Vagina (tissue), 2 donors: ENCODE data around the gene MSI2. TPM values are rescaled to one million over a fixed set of nuclear protein-coding genes. Genes with fewer than 3 reads are reported as not detected.

ENCODE experiments used
- DNase-seq, 2 donors: peaks; one replicate each; pipeline ENCODE4 v3.0.0-alpha.2; 2017; ENCODE audit errors: extremely low spot score in 2 of 2
- H3K27ac ChIP-seq: fragments of 200-600 bp; sonication (generic); one replicate; pipeline ENCODE4 v1.5.1; 2019
- H3K27me3 ChIP-seq: fragments of 200-600 bp; sonication (generic); one replicate; pipeline ENCODE4 v1.5.1; 2019
- H3K36me3 ChIP-seq, 2 donors: fragments of 200-600 bp; sonication (generic); one replicate each; pipeline ENCODE4 v1.5.1; 2017 to 2019
- H3K4me1 ChIP-seq: fragments of 200-600 bp; sonication (generic); one replicate; pipeline ENCODE4 v1.5.1; 2019
- H3K4me3 ChIP-seq, 2 donors: fragments of 200-600 bp; sonication (generic); 1 replicate in 1 of 2; 2 replicates in 1 of 2; pipeline ENCODE4 v1.5.1; 2016 to 2019
- H3K9me3 ChIP-seq: fragments of 200-600 bp; sonication (generic); one replicate; pipeline ENCODE4 v1.5.1; 2019
- POLR2A ChIP-seq, 2 donors: fragments of 450-650 bp; IDR thresholded peaks; one replicate each; pipeline ENCODE4 v1.6.1; 2017; ENCODE audit warnings: antibody characterized with exemption in 2 of 2, mild to moderate bottlenecking in 2 of 2, moderate library complexity in 2 of 2
- POLR2AphosphoS5 ChIP-seq, 2 donors: sonication (generic); formaldehyde crosslinking; IDR thresholded peaks; one replicate each; pipeline ENCODE4 v1.9.0; 2017; ENCODE audit warnings: antibody characterized with exemption in 2 of 2, mild to moderate bottlenecking in 2 of 2, low read depth in 1 of 2; ENCODE audit not compliant: insufficient read depth in 1 of 2
- intact Hi-C: fragments of 100-400 bp; cut with DNase I; formaldehyde crosslinking; loops from one replicate; pipeline ENCODE4 v1.15.1; 2023
- total RNA-seq: library from RNA; depleted of rRNA; stranded (reverse); fragments of >200 nt; gene quantifications from one replicate; pipeline ENCODE4 v1.2.3, GENCODE V29; 2016
- TF ChIP-seq, protein P1 (sequence below), 3 experiments: fragments of 450-650 bp in 2 of 3; fragments of 200-600 bp in 1 of 3; sonication (generic) in 1 of 3; IDR thresholded peaks; one replicate each; pipeline ENCODE4 v1.5.1; 2017 to 2019; ENCODE audit warnings: antibody characterized with exemption in 3 of 3, mild to moderate bottlenecking in 2 of 3, moderate library complexity in 2 of 3

MSI2 gene
- total RNA-seq, 1 donor from 2014 or later = 27.3 TPM

DNA sequence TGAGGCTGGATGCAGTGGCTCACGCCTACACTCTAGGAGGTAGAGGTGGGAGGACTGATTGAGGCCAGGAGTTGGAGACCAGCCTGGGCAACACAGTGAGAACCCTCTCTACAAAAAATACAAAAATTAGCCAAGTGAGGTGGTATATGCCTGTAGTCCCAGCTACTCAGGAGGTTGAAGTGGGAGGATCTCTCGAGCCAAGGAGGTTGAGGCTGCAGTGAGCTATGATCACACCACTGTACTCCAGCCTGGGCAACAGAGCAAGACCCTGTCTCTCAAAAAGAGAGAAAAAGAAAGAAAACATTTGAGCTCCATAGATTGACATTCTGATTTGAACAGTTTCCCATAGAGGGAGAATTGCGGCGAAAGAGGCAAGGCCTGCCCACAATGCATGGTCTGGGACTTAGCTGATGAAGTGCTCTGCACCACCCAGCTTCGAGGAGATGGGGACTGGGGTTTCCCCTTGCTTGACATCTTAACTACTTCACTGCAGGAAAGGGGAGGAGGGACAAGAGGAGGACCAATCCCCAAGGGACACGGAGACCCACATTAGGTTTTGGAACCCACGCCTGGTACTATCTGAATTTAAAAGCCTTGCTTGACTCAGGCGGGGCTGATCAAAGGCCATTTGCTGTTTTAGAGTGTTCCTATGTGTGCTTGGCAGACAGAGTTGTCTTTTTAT lies 21.7 kb downstream of the MSI2 start:
- Histone ChIP-seq H3K27me3 (no peaks in the 10 kb centered on the region), H3K4me1 (no peaks in the 10 kb centered on the region), H3K4me3 (no peak overlapping the region), H3K36me3 (no peaks in the 10 kb centered on the region), H3K27ac (no peak overlapping the region), H3K9me3 (no peaks in the 10 kb centered on the region)
- TF ChIP-seq POLR2A (IDR thresholded peaks at IDR 0.05) (no peak), POLR2AphosphoS5 (IDR thresholded peaks at IDR 0.05; ENCODE audit: insufficient read depth in 1 of 2, low read depth in 1 of 2) (no peak)
- DNase-seq = no peak
- intact Hi-C loops = no loop called here

DNA sequence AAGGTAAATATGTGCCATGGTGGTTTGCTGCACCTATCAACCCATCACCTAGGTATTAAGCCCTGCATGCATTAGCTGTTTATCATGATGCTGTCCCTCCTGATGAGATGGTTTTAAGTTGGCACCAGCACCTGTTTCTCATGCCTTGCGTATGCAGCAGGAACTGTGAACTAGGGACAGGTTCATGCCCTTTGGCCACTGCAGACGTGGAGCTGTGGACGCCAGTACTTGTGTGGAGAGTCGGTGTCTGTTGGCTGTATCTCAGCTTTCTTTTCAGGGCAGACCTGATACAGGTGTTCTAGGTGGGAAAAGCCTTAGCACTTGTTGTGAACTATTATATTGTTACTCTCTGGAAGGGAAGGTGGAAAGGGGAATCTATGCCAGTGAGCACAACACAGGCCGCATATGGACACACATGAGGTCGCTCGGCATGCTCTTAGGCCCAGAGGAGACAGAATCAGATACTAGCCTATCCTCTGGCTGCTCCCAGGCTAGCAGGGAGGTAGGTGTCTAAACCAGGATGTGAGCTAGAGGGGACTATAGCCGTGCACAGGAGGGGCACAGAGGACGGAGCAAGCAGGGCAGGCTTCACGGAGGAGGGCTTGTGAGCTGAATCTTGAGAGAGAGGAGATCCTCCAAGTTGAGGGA lies 22.5 kb downstream of the MSI2 start:
- no peaks in the 10 kb centered on the region for H3K27me3 ChIP-seq
- intact Hi-C loops = no loop called here
- H3K9me3 ChIP-seq = no peaks in the 10 kb centered on the region
- no peaks in the 10 kb centered on the region for H3K36me3 ChIP-seq
- H3K4me3 ChIP-seq = no peak overlapping the region
- no peaks in the 10 kb centered on the region for H3K4me1 ChIP-seq
- DNase-seq = no peak
- TF ChIP-seq POLR2A (IDR thresholded peaks at IDR 0.05) = no peak
- TF ChIP-seq, protein P1, sequence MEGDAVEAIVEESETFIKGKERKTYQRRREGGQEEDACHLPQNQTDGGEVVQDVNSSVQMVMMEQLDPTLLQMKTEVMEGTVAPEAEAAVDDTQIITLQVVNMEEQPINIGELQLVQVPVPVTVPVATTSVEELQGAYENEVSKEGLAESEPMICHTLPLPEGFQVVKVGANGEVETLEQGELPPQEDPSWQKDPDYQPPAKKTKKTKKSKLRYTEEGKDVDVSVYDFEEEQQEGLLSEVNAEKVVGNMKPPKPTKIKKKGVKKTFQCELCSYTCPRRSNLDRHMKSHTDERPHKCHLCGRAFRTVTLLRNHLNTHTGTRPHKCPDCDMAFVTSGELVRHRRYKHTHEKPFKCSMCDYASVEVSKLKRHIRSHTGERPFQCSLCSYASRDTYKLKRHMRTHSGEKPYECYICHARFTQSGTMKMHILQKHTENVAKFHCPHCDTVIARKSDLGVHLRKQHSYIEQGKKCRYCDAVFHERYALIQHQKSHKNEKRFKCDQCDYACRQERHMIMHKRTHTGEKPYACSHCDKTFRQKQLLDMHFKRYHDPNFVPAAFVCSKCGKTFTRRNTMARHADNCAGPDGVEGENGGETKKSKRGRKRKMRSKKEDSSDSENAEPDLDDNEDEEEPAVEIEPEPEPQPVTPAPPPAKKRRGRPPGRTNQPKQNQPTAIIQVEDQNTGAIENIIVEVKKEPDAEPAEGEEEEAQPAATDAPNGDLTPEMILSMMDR (IDR thresholded peaks at IDR 0.05) = no peak
- no peak for TF ChIP-seq POLR2AphosphoS5 (IDR thresholded peaks at IDR 0.05; ENCODE audit: insufficient read depth in 1 of 2, low read depth in 1 of 2)
- no peak overlapping the region for H3K27ac ChIP-seq

DNA sequence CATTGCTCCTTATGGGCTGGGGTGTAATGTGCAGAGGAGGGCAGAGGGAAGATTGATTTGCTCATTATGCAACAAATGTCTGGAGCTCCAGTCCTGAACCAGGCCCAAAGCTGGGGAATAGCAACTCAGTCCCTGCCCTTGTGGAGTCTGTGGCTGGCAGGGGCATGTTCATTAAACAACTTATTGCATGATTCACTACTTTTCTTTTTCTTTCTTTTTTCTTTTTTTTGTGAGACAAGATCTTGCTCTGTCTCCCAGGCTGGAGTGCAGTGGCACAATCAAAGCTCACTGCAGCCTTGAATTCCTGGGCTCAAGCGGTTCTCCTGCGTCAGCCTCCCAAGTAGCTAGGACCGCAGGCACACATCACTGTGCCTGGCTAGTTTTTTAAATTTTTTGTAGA lies 23.1 kb downstream of the MSI2 start:
- TF ChIP-seq, protein P1 (IDR thresholded peaks at IDR 0.05) = no peak
- TF ChIP-seq POLR2A (IDR thresholded peaks at IDR 0.05) = no peak
- no peak for TF ChIP-seq POLR2AphosphoS5 (IDR thresholded peaks at IDR 0.05; ENCODE audit: insufficient read depth in 1 of 2, low read depth in 1 of 2)
- intact Hi-C loops = no loop called here
- no peak for DNase-seq

DNA sequence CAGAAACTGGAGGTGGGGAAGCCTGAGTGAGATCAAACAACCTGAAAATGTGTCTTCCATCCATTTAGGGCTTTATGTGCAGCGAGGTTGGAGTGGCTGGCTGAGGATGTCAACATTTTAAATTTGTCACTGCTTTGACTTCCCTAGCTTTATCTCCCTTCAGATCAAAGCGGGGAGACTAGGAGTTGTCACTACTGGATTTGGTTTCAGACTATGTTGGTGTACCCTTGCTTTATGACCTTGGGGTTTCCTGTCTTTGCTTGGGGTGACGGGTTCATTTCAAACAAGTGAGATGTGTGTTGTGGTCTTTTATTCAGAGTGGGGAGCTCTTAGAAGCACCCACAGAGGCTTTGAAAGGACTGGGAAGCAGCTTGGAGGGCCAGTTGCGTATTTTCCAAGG lies 25.6 kb downstream of the MSI2 start:
- Histone ChIP-seq H3K9me3 (no peaks in the 10 kb centered on the region), H3K27ac (no peak overlapping the region), H3K4me1 (no peaks in the 10 kb centered on the region), H3K27me3 (no peaks in the 10 kb centered on the region), H3K4me3 (no peak overlapping the region), H3K36me3 (no peaks in the 10 kb centered on the region)
- TF ChIP-seq POLR2AphosphoS5 (IDR thresholded peaks at IDR 0.05; ENCODE audit: insufficient read depth in 1 of 2, low read depth in 1 of 2) (no peak), POLR2A (IDR thresholded peaks at IDR 0.05) (no peak)
- TF ChIP-seq, protein P1 (IDR thresholded peaks at IDR 0.05) = no peak
- intact Hi-C loops = no loop called here
- no peak for DNase-seq

More for the DNA sequence above, 23.1 kb downstream of the MSI2 start:
- Histone ChIP-seq H3K4me3 (no peak overlapping the region), H3K27ac (no peak overlapping the region), H3K27me3 (no peaks in the 10 kb centered on the region), H3K36me3 (no peaks in the 10 kb centered on the region), H3K4me1 (no peaks in the 10 kb centered on the region), H3K9me3 (no peaks in the 10 kb centered on the region)

DNA sequence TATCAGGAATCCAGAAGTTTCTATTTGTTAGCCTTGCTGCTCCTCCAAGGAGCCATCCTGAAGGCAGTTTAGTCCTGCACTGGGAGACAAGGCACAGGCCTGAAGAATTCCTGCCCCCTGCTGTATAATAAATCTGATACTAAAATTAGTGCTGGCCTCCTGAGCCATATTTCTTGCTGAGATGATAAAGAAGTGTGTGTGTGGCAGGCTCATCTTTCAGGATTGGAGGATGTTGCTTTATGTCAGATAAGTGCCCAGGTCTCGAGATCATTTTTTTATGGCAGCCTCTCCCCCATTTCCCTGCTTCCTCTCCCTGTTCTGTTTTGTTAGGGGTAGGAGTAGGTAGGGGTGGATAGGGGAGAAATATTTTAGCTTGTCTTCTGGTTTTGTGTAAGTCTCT lies 26.0 kb downstream of the MSI2 start:
- no peak overlapping the region for H3K27ac ChIP-seq
- no peaks in the 10 kb centered on the region for H3K27me3 ChIP-seq
- H3K36me3 ChIP-seq = no peaks in the 10 kb centered on the region
- no peaks in the 10 kb centered on the region for H3K9me3 ChIP-seq
- intact Hi-C loops = no loop called here
- no peak for DNase-seq
- no peaks in the 10 kb centered on the region for H3K4me1 ChIP-seq
- TF ChIP-seq POLR2AphosphoS5 (IDR thresholded peaks at IDR 0.05; ENCODE audit: insufficient read depth in 1 of 2, low read depth in 1 of 2) = no peak
- TF ChIP-seq, protein P1 (IDR thresholded peaks at IDR 0.05) = no peak
- no peak overlapping the region for H3K4me3 ChIP-seq
